NAMALWA (cell line): ENCODE measurements around the gene SRRM2.
"Not testable (repeated sequence)": the region's sequence is repeated elsewhere in the genome, so short reads cannot be mapped to it uniquely, and the experiment has no call there.

Experiments
- DNase-seq: peaks from one replicate; pipeline ENCODE4 v3.0.0-alpha.2; 2015; ENCODE audit warnings: low spot score

Gene SRRM2

DNA sequence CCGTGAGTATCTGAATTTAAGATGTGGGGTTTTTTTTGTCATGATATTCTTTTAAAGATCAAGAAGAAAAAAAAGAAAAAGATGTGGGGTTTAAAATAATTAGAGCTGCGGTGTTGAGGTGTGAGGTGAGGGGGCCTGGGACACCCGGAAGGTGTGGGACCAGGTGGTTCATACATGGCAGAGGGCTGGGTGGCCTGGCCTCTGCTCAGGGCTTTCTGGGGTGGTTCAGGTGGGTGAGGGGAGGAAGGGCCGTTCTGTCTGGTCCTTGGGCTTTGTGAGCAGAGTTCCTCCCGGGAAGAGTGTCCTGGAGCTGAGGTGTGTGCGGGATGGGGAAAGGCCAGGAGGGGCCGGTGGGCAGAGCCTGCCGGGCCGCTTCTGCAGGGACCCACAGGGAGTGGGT lies 37.4 kb upstream of the SRRM2 start:
- no peak for DNase-seq

DNA sequence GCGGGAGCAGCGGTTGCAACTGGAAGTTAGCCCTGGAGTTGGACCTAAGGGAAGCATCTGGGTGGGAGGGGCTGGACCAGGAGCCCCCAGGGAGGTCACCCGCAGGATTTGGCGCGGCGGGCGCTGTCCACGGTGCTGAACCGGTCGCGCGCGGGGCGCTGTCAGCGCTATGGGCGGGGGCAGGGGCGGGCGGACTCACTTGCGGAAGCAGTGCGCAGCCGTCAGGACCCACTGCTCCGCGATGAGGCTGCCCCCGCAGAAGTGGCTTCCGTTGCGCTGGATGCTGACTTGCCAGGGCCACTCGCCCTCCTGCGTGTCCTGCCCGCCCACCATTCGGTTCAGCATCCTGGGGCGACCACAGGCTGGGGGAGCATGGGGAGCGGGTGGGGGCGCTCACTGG lies 36.9 kb upstream of the SRRM2 start:
- DNase-seq: peak; percentile 50

DNA sequence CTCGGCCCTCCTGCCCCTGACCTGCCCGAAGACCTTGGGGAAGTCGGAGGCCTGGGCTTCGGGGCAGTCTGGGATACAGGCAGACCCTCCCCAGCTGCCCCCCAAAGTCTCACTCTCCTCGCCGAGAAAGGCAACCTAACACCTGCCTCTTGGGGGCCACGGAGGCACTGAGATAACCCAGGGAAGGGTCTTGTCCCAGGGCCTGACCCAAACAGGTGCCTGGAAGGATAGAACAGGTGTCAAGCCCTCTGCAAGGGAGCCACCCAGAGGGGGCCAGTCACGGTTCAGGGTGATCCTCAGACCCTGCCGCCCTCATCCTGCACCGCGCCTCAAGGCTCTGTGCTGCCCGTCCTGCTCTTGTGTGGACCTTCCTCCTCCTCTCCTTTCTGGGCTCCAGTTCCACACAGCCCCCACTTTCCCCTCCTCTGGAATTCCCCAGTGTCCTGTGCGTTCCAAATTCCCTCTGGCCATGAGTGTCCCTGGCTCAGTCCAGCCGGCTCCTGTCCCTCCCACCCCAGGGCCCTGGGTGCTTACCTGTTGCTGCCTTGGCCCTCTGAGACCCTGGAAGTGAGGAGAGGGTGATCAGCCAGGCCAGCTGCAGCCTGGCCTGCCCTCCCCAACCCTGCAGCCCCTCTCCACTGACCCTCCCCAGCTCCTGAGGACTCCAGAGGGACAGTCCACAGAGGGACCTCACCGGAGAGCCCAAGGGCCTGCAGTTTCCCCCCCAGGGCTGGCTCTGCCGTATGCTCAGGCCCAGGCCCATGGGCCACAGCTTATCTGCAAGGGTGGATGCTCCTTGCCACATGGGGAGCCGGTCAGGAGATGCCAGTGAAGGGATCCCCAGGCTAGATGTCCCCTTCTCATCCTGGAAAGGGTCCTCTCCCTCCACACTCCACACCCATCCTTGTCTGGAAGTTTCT lies 36.2 kb upstream of the SRRM2 start:
- DNase-seq: no peak

DNA sequence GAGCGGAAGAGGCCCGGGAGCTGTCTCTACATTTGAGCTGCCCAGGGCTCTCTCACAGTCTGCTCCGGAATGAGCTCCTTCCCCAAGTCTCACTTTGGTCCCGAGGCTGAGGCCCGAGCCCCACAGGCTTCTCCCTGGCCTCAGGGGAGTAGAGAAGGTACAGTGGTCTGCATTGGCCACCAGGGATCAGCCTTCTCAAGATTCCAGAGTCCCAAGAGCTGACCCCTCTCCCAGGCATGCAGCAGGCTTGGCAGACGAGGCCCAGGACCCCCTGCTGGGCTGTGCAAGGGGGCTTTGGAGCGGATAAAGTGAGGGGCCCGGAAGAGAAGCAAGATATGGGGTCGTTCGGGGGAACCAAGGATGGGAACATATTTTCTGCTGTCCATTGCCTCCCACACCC lies 35.5 kb upstream of the SRRM2 start:
- no peak for DNase-seq

DNA sequence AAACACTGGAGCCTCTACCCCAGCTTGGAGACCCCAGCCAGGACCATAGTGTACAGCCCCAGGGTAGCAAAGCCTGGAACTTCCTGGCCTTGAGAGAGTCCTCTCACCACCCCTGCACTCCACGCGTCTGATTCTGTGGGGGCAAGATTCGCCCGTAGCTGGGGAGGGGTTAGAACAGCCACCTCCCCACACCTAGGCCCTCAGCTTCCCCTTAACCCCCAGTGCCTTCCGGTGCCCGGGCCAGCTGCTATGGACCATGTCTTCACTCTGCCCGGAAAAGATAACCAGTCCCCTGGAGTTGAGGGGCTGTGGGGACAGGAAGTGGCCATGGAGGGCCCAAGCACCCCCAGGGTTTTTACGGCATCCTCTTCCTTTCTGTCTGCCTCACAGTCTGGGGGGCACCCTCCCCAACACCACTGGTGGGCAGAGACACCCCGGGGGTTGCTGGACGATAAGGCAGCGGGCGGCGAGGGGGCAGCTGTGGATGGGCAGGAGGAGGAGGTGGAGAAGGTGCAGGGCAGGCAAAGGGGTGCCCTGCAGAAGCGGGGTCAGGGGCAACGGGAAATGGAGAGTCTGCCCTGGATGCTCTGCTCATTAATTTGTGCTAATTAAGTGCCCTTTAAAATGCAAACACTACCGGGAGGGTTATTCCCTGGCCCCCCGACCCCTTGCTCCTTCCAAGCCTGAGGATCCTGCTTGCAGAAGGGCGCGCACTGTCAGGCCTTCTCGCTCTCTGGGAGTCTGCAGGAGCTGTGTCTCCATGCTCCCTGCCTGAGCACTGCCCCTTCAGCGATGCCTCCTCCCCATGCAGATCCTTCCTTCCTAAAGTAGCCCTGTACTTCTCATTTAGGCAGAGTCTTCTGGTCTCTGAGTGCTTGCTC lies 34.8 kb upstream of the SRRM2 start:
- no peak for DNase-seq

DNA sequence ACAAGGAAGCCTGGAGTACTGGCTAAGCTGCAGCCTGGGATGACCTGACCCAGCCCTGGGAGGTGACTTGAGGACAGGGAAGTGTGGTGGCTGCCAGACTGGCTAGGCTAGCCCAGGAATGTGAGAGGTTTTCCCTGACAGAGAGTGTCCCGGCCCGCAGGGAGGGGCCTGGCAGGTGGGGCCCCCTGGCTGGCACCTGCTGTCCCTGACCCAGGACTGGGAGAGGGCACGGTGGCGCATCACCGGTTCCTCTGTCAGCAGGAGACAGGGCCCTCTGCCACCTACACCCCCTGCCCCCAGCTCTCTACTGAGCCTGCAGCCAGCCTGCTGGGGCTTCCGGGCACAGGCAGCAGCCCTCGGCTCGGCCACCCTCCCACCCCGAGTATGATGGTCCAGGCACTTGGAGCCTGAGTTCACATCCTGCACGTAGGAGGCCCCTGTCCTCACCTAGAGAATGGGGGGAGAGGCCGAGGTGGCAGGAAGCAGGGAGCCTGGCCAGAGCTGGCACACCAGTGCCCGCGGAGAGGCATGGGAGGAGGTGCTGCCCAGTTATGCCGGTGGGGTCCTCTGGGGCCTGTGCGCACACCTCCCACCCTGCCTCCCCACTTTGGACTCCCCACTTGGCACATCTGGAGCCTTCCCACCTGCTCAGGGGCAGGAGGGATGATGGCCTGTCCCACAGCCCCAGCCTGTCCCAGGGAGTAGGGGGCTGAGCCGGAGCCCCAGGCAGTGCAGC lies 32.9 kb upstream of the SRRM2 start:
- no peak for DNase-seq

DNA sequence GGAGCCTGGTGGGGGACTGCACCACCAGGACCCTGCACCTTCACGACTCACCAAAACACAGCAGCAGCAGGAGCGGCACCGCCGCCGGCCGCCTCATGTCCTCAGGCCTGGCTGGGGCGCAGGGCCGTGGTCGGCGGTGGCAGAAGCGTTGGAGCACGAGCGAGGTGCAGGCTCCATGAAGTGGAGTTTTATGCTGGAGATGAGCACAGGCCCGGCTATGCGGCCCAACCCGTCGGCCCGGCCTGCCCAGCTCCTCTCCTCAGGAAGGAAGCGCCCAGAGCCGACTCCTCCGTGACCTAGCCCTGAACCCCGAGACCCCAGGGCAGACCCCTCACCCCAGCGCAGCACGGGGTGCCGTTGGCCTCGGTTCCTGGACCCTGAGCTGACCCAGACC lies 32.4 kb upstream of the SRRM2 start, which contains the start of gene PRSS27:
PRSS27 (minus strand) TSS at position 161 of the 394 bp plus-strand sequence; CDS start at position 97, 64 bp downstream.
- DNase-seq: no peak

DNA sequence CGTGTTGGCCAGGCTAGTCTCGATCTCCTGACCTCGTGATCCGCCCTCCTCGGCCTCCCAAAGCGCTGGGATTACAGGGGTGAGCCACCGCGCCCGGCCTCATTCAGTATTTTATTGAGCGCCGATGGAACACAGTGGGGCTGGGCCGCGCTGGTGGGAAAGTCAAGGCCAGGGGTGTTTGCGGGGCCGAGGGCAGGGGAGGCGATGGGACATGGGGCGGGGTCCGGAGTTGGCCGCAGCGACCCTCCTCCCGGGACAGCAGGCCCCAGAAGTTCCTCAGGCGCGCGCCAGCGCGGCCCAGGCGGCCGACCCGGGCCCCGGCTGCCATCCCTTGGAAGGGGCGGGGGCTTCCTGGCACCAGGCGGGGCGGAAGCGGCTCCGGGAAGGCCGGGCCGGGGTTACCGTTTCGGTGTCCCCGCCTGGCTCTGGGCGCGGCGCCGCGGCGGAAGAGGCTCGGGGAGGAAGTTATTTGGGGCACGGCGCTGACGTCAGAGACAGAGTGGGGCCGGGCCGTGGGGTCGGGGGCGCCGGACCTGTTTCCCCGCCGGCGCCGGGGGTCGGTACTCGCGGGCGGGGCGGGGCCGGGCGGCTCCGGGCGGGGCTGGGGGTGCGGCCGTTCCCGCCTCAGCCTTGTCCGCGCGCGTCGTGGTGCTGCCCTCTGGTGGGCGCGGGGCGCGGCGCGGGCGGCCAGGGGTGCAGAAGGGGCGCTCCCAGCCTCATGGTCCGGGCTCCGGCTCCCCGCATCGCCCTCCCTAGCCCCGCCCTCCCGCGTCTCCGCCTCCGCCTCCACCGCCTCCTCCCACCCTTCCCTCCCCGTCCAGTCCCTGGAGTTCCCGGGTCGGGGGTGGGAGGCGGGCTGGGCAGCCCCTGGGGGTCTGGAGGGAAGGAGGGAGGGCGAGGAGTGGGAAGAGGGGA lies 31.5 kb upstream of the SRRM2 start:
- peak; percentile 90 for DNase-seq

DNA sequence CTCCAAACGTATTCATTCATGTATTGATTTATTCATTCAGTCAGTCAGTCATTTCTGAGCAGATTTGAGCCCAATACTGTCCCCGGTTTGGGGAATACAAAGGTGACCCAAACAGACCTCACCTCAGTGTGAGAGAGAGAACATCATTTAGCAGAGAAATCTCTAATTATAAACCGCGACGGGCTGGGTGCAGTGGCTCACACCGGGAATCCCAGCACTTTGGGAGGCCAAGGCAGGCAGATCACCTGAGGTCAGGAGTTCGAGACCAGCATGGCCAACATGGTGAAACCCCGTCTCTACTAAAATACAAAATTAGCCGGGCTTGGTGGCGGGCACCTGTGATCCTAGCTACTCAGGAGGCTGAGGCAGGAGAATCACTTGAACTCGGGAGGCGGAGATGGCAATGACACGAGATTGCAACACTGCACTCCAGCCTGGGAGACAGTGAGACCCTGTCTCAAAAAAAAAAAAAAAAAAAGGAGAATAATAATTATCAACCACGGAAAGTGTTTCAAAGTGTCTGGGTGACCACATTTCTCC lies 30.7 kb upstream of the SRRM2 start:
- DNase-seq: not testable (repeated sequence)

DNA sequence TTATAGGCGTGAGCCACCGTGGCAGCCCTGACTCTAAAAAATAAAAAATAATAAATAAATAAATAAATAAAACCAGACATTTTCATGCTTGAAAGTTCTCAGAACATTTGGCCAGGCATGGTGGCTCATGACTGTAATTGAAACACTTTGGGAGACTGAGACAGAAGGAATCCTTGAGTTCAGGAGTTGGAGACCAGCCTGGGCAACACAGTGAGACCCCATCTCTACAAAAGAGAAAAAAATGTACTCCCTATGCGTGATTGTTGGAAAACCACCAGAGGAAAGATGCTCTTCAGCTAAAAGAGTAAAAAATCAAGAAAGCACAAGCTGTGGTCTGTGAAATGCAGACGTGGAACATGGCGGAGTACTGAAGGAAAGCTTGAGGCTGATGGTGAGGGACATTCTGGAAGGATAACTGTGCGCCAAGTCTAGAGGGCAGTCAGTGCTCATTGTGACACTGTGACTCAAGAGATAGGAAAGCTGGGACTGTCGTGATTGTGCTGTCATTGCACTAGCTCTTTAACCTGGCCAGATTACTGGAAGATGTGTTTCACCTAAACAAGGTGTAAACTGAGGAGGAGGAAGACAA lies 28.3 kb upstream of the SRRM2 start:
- no peak for DNase-seq

DNA sequence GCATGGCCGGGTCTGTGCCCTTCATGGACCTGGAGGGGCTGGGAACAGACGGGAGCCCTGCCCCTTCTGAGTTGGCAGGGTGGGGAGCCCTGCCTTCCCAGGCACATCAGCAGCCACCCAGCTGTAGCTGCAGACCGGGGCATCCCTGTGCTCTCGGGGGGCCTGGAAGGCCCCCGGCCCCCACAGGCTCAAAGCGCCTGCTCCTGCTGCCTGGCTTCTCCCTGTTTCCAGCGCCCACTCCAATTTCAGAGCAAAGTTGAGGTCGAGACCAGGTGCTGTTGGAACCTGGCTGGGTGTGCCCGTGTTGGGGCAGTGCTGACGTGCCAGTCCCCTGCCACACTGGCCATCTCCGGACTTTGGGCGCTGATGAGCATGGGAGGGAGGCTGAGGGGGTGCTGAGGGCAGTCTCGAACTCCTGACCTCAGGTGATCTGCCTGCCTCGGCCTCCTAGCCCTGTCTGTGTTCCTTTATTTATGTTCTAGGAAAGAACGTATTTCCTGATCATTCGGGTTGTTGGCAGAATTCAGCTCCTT lies 27.6 kb upstream of the SRRM2 start:
- DNase-seq: no peak

DNA sequence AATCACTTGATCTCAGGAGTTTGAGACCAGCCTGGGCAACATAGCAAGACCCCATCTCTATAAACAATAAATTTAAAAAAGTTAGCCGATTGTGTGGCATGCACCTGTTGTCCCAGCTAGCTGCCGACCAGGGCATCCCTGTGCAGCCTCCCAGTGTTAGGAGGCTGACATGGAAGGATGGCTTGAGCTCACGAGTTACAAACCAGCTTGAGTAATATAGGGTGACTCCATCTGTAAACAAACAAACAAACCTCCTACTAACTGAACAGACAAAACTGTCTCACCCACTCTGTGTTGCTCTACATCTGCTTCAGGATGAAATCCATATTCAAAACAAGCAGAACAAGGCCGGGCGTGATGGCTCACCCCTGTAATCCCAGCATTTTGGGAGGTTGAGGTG lies 25.5 kb upstream of the SRRM2 start:
- no peak for DNase-seq

DNA sequence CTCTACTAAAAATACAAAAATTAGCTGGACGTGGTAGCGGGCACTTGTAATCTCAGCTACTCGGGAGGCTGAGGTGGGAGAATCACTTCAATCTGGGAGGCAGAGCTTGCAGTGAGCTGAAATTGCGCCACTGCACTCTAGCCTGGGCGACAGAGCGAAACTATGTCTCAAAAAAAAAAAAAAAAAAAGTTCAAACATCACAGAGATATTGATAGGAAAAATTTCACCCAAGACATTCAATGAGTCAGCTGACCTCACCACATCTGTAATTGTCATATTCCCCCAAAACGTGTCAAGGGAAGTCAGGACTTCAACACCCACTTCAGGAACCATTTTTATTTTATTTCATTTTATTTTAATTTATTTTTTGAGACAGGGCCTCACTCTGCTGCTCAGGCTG lies 24.4 kb upstream of the SRRM2 start:
- DNase-seq: no peak

DNA sequence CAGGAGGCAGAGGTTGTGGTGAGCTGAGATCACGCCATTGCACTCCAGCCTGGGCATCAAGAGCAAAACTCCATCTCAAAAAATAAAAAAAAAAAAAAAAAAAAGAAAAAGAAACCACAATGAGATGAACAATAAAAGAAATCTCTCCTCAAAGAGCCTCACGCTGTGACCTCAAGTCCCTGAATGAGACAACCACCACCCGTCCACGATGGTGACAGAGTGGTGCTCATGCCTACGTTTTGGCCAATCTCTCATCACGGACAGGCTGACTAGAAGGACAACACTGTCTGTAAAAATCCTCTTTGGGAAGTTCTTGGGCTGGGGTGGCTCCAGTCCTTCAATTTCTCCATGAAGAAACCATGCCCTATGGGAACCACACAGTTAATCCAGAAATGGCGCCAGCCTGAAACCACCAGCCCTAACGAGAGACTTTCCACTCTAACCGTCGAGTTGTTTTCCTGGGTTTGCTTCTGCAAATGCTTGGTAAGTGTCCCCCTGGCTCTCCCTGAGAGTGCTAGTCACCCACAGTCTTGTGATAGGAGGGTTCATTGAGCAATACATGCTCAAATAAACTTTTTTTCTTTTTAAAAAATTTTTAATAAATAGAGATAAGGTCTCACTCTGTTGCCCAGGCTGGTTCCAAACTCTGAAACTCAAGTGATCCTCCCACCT lies 17.5 kb upstream of the SRRM2 start:
- no peak for DNase-seq

DNA sequence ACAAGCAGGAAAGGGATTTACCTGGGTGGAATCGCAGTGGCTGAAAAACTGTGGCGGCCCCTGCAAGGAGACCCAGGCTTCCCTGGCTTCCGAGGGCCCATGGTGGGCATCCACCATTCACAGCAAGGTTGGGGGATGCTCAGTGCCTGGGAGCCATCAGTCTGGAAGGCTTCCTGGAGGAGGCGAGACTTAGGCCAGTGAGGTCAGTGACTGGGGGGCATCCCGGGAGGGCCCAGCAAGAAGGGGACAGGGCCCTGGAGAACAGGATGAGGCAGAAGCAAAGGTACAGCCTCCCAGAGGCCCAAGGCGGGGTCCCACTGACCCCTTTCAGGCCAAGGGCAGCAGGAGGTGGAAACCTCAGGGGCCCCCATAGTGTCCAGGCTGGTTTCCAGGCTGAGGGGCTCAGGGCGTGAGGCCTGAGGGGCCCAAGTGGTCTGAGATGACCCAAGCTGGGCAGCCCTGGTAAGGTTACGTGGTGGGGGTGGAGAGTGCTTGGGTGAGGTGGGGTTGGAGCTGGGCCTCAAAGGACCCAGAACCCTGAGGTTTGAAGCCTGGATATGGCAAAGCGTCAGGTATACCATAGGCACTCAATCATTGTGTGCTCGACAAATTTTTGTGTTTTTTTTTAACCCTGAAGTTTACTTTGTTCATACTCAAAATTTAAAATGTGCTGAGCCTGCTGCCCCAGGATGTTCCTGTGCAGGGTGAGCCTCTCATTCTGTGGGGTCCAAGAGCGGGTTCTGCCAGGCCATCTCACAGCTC lies 15.8 kb upstream of the SRRM2 start:
- no peak for DNase-seq

DNA sequence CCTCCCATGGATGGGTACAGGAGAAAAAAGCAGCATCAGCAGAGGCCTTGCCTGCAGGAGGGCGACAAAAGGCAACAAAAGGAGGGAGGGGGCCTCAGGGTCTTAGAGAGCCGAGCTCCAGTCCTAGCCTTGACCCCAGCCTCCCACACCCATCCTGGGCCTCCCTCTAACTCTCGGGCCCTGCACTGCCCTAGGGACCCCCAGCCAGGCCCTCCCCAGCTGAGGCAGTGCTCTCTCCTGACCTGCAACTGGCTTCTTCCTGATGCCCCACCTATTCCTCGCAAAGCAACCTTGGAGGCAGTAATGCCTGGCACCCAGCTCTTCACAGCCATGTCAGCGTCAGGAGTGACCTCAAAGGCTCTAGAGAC lies 15.2 kb upstream of the SRRM2 start:
- DNase-seq: no peak

DNA sequence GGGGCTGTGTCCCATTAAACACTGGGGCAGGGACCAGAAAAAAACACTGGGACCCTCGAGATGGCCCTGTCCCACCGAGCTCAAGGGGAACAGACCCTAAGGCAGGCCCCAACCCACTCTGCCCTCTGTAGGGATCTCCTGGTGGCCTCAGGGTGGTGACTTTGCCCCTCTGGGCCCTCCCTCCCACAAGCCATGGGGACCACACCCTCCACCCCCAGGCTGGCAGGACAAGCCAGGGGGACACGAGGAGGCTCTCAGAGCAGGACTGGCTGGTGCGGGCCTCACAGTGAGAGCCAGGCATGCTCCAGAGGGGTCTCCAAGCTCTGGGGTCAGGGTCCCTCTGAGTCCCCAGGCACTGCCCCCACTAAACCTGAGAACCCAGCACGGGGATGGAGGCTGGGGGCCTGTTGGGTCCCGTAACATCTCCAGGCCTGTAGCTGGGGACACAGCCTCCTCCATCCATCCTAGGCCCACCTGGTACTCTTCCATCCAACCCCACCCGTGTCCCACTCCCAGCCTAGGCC lies 14.5 kb upstream of the SRRM2 start:
- DNase-seq: no peak

DNA sequence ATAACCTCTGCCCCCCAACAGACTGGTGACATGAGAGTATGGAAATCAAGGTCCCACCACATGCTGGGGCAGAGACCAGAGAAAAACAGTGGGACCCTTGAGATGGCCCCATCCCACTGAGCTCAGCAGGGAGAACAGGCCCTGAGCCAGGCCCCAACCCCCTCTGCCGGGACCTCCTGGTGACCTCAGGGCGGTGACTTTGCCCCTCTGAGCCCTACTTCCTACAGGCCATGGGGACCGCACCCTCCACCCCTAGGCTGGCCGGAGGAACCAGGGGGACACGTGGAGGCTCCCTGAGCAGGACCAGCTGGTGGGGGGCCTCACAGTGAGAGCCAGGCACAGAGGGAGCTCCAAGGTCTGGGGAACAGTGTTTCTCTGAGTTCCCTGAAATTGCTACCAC lies 13.8 kb upstream of the SRRM2 start:
- DNase-seq: no peak
